DND-41 (cell line): Measurements from ENCODE around the gene OR4N2.
"Not testable (repeated sequence)": the region's sequence is repeated elsewhere in the genome, so short reads cannot be mapped to it uniquely, and the experiment has no call there.

ENCODE experiments used
- ATAC-seq: fragments of 200-7000 bp; cut with Tn5 transposase; 3 replicates; pipeline ENCODE4 v1.9.1; 2021; ENCODE audit warnings: low read depth; ENCODE audit not compliant: insufficient read depth
- DNase-seq: peaks from one replicate; pipeline ENCODE4 v3.0.0-alpha.2; 2020
- H2AFZ ChIP-seq: 2 replicates; pipeline ENCODE4 v1.6.0; 2012; ENCODE audit warnings: low read depth, low read length
- H3K27ac ChIP-seq: 2 replicates; pipeline ENCODE4 v1.5.1; 2012; ENCODE audit warnings: low read length, inconsistent platforms
- H3K27me3 ChIP-seq: fragments of 200-600 bp; sonication (generic); 2 replicates; pipeline ENCODE4 v1.6.0; 2012; ENCODE audit warnings: low read length, mild to moderate bottlenecking, inconsistent platforms; ENCODE audit not compliant: insufficient read depth, poor library complexity
- H3K36me3 ChIP-seq: 2 replicates; pipeline ENCODE4 v1.5.1; 2012; ENCODE audit warnings: low read length, inconsistent platforms; ENCODE audit not compliant: insufficient read depth
- H3K4me1 ChIP-seq: 2 replicates; pipeline ENCODE4 v1.5.1; 2012; ENCODE audit warnings: mild to moderate bottlenecking, low read length; ENCODE audit not compliant: insufficient read depth
- H3K4me2 ChIP-seq: 2 replicates; pipeline ENCODE4 v1.6.0; 2012; ENCODE audit warnings: mild to moderate bottlenecking, moderate library complexity, low read length, inconsistent platforms; ENCODE audit not compliant: insufficient read depth
- H3K4me3 ChIP-seq, 2 experiments: fragments of 200-600 bp in 1 of 2; shearing (Covaris generic) in 1 of 2; 2 replicates each; pipeline ENCODE4 v1.5.1; 2012 to 2016; ENCODE audit warnings: inconsistent platforms in 2 of 2, low read length in 2 of 2, mild to moderate bottlenecking in 2 of 2, low read depth in 1 of 2, moderate library complexity in 1 of 2
- H3K79me2 ChIP-seq: 2 replicates; pipeline ENCODE4 v1.6.0; 2012; ENCODE audit warnings: low read length, inconsistent platforms; ENCODE audit not compliant: insufficient read depth
- H3K9ac ChIP-seq: 2 replicates; pipeline ENCODE4 v1.6.0; 2012; ENCODE audit warnings: low read depth, mild to moderate bottlenecking, inconsistent platforms, low read length, moderate library complexity
- H3K9me3 ChIP-seq: 2 replicates; pipeline ENCODE4 v1.5.1; 2012; ENCODE audit warnings: low read length, moderate library complexity, mild to moderate bottlenecking, inconsistent platforms; ENCODE audit not compliant: insufficient read depth, severe bottlenecking
- H4K20me1 ChIP-seq: 2 replicates; pipeline ENCODE4 v1.6.0; 2012; ENCODE audit warnings: low read length; ENCODE audit not compliant: insufficient read depth
- EZH2 ChIP-seq: IDR thresholded peaks from 3 replicates; pipeline ENCODE4 v1.6.1; 2012; ENCODE audit warnings: borderline replicate concordance, low read depth, mild to moderate bottlenecking, moderate library complexity, low read length, inconsistent platforms; ENCODE audit not compliant: severe bottlenecking
- TF ChIP-seq, protein P1 (sequence below): IDR thresholded peaks from 2 replicates; pipeline ENCODE4 v1.5.1; 2012; ENCODE audit warnings: borderline replicate concordance, low read length, moderate library complexity, mild to moderate bottlenecking; ENCODE audit not compliant: poor library complexity, severe bottlenecking; ENCODE audit errors: extremely low read depth

OR4N2 gene, protein sequence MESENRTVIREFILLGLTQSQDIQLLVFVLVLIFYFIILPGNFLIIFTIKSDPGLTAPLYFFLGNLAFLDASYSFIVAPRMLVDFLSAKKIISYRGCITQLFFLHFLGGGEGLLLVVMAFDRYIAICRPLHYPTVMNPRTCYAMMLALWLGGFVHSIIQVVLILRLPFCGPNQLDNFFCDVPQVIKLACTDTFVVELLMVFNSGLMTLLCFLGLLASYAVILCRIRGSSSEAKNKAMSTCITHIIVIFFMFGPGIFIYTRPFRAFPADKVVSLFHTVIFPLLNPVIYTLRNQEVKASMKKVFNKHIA

DNA sequence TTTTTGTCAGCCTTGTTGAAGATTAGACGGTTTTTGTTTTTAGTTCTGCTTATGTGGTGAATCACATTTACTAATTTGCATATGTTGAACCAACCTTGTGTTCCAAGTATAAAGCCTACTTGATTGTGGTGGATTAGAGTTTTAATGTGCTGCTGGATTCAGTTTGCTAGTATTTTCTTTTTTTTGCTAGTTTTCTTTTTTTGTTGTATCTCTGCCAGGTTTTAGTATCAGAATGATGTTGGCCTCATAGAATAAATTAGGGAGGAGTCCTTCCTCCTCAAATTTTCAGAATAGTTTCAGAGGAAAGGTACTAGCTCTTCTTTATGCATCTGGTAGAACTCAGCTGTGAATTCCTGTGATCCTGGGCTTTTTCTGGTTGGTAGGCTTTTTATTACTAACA is at the start of gene OR4N2:
Gene OR4N2, plus strand, starts transcription at position 301 of the 400 bp plus-strand sequence. CDS start 23,679 bp downstream, outside the sequence.
- H3K4me3 ChIP-seq, H3K79me2 ChIP-seq, H3K36me3 ChIP-seq, H2AFZ ChIP-seq, H3K4me1 ChIP-seq, H3K27ac ChIP-seq, DNase-seq, H3K9ac ChIP-seq, H3K4me2 ChIP-seq, H3K27me3 ChIP-seq, H3K9me3 ChIP-seq, ATAC-seq, H4K20me1 ChIP-seq: not testable (repeated sequence)

DNA sequence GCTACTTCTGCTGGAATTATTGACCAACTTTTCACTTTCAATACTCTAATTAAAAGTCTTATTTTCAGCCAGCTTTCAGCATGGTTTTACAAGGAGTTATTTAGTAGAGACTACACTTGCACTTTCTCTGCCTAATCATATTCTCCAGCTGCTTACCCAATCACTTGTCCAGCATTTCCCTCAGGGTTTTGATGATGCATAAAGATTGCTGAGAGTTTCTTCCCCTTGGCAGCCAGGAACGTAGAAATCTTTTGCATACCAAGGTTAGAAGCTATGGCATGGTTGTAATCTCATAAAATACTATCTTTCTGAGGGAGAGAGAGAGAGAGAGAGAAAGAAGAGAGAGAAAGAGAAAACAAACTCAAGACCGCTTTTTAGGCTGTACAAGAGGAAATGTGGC is 49.4 kb upstream of the OR4N2 start:
- Histone ChIP-seq H3K9ac (no peak overlapping the region), H2AFZ (no peak overlapping the region), H3K9me3 (no peaks in the 10 kb centered on the region), H3K36me3 (no peaks in the 10 kb centered on the region), H3K4me1 (no peaks in the 10 kb centered on the region), H3K27ac (no peak overlapping the region), H3K27me3 (peaks cover 3% of the 10 kb centered on the region), H3K4me2 (no peak overlapping the region), H3K4me3 (no peak overlapping the region; a peak in 1 of 4 replicates), H3K79me2 (no peaks in the 10 kb centered on the region), H4K20me1 (no peaks in the 10 kb centered on the region)
- DNase-seq (no peak), ATAC-seq (no peak)
- TF ChIP-seq, protein P1, sequence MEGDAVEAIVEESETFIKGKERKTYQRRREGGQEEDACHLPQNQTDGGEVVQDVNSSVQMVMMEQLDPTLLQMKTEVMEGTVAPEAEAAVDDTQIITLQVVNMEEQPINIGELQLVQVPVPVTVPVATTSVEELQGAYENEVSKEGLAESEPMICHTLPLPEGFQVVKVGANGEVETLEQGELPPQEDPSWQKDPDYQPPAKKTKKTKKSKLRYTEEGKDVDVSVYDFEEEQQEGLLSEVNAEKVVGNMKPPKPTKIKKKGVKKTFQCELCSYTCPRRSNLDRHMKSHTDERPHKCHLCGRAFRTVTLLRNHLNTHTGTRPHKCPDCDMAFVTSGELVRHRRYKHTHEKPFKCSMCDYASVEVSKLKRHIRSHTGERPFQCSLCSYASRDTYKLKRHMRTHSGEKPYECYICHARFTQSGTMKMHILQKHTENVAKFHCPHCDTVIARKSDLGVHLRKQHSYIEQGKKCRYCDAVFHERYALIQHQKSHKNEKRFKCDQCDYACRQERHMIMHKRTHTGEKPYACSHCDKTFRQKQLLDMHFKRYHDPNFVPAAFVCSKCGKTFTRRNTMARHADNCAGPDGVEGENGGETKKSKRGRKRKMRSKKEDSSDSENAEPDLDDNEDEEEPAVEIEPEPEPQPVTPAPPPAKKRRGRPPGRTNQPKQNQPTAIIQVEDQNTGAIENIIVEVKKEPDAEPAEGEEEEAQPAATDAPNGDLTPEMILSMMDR: no peak
- TF ChIP-seq EZH2: no peak

DNA sequence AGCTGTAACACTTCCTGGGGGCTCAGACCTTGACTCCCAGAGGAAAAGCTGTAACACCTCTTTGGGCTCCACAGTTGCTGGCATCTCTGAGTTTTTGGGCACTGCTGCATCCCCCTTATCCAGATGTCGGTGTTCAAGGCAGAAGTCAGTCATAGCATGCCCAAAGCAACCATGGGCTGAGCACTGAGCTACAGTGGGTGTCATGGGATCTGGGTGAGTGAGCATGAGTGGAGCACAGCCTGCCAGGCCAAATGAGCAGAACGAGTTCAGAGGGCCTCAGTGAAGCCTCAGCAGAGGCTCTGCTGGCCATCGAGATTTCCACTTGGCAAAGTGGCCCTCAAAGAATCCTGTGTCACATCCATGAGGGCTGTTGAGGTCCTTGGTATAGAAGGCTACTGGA is 32.1 kb upstream of the OR4N2 start:
- not testable (repeated sequence) for H3K4me2 ChIP-seq, H3K4me3 ChIP-seq, H3K9ac ChIP-seq, H2AFZ ChIP-seq, H3K36me3 ChIP-seq, H3K27me3 ChIP-seq, H3K79me2 ChIP-seq, H4K20me1 ChIP-seq, ATAC-seq, DNase-seq, H3K4me1 ChIP-seq, H3K27ac ChIP-seq
- peaks cover 12% of the 10 kb centered on the region for H3K9me3 ChIP-seq

DNA sequence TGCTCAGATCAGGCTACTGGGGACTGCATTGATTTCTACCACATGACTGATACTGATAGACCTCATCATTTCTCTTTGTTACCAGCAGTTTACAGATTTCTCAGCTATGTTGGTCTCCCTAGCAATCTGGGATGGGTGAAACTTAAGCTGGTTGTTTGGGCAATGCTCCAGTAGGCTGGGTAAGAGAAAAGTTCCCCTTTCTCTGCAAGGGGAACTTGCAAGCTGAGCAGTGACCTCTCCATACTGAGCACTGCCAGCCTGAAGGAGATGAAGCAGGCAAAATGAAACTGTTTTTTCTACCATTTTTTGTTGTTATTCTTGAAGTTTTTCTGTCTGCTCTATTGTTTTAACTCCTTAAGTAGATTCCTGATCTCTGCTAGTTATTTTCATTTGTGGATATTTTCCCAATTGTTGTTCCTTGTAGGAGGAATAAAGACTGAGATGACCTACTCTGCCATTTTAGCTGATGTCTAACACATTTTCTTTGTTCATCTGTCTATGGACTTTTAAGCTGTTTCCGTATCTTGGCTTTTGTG is 31.6 kb upstream of the OR4N2 start:
- Histone ChIP-seq H3K27ac (no peak overlapping the region), H3K4me1 (no peaks in the 10 kb centered on the region), H3K4me3 (no peak overlapping the region), H3K36me3 (no peaks in the 10 kb centered on the region), H4K20me1 (no peaks in the 10 kb centered on the region), H3K27me3 (peaks cover 5% of the 10 kb centered on the region), H3K9me3 (peaks cover 12% of the 10 kb centered on the region), H3K9ac (no peak overlapping the region), H3K79me2 (no peaks in the 10 kb centered on the region), H2AFZ (no peak overlapping the region), H3K4me2 (no peak overlapping the region)
- no peak for TF ChIP-seq EZH2
- TF ChIP-seq, protein P1: no peak
- DNase-seq (no peak), ATAC-seq (no peak)

DNA sequence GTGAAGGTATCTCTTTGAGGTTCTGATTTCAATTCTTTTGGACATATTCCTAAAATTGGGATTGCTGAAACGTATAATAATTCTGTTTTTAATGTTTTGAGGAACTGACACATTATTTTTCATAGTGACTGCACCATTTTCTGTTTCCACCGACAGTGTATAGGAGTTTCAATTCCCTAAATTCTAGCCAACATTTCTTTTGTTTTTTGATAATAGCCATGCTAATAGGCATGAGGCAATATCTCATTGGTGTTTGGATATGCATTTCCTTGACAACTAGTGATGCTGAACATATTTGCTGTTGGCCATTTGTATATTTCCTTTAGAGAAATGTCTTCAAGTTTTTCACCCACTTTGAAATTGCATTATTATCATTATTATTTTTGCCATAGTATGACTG is 31.1 kb upstream of the OR4N2 start:
- peaks cover 12% of the 10 kb centered on the region for H3K9me3 ChIP-seq
- DNase-seq: not testable (repeated sequence)

DNA sequence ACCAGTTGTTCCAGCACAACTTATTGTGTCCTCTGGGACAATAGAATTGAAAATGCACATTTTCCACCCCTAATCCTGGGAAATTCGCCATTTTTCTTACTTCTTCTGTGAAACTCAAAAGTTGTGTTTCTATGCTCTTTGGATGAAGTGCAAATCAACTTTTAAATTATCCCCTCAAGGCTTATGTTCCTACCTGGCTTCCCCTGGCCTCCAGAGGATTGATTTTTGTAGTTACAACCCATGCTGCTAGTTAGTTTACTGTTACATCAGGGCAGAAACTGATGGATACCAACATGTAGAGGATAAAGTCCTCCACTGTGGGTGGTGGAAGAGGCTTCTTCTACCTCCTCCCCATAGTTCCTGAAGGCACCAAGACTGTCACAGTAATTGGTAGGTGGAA is 30.4 kb upstream of the OR4N2 start, which contains the start of gene OR4M1:
Gene OR4M1, plus strand, starts transcription at position 301 of the 400 bp plus-strand sequence. CDS start 6,819 bp downstream, outside the sequence.
- H4K20me1 ChIP-seq, H3K27ac ChIP-seq, H3K9ac ChIP-seq, DNase-seq, H3K4me3 ChIP-seq, H3K36me3 ChIP-seq, ATAC-seq, H3K4me1 ChIP-seq, H3K4me2 ChIP-seq, H3K27me3 ChIP-seq, H3K79me2 ChIP-seq, H2AFZ ChIP-seq: not testable (repeated sequence)
- H3K9me3 ChIP-seq: peaks cover 12% of the 10 kb centered on the region

More for the DNA sequence above, 31.1 kb upstream of the OR4N2 start:
- H4K20me1 ChIP-seq, H3K4me2 ChIP-seq, H3K4me3 ChIP-seq, H3K36me3 ChIP-seq, H3K27ac ChIP-seq, ATAC-seq, H2AFZ ChIP-seq, H3K9ac ChIP-seq, H3K79me2 ChIP-seq, H3K27me3 ChIP-seq, H3K4me1 ChIP-seq: not testable (repeated sequence)
